Dedifferentiated amniotic fluid mesenchymal stem cell (primary cell): ENCODE results near the gene ZNF888.
"Not testable (repeated sequence)": the region's sequence is repeated elsewhere in the genome, so short reads cannot be mapped to it uniquely, and the experiment has no call there.

ENCODE experiments used
- DNase-seq: peaks from one replicate; pipeline ENCODE4 v3.0.0-alpha.2; 2016; ENCODE audit errors: extremely low spot score

The ZNF888 gene

GRCh38 chr19:52872996-52873395, 50.2 kb downstream of the ZNF888 start:
- DNase-seq, result not testable (repeated sequence)

DNA sequence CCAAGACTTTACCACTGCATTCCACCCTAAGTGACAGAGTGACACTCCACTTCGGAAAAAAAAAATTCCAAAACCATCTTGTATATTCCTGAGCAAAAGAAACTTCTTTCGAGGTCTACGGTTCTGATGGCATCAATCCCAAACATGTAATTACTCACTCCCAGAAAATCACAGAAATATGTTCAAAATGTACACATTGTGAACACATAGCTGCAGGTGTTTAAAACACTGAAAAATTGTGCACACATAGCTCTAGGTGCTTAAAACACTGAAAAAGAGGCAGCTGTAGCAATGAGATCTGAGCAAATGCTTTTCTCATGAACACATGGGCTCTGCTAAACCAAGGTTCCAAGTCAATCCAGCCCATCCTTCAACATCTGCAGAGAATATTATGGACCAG, 51.8 kb downstream of the ZNF888 start:
- DNase-seq, result no peak

GRCh38 chr19:52868031-52868430, 55.2 kb downstream of the ZNF888 start:
- not testable (repeated sequence) for DNase-seq

DNA sequence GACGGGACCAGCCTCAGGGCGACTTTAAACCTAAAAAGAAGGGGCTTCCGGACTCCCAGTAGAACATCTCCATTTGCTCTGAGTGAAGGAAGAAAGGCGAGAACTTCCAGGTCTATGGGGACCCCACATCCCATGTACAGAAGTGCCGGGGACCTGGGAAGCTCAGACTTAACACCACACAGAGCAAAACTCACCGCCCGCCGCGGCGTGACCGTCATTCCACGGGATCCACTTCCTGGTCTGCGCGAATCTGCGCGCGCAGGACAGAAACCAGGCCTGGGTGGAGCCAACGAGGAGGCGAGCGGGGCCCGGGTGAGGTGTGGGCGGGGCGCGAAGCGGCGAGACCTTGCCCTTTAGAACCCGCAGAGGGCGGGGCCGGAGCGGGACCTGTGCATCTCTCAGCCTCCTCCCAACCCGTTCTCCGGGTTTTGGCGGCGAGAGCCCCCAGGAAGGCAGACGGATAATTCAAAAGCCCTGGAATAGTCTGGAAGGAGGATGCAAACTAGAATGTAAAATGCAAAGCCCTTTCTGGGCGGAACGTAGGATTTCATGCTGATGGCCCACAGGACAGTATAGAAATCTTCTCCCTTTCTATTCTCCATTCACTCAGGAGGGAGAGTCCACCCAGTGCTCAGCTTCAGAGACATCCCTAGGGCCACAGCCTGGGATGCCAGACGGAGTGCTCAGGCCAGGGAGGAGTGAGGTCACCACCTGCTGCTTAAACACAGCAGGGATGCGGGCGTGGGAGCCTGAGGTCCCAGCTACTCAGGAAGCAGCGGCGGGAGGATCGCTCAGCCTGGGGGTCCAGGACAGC, 65.6 kb downstream of the ZNF888 start, which contains the start of gene ZNF468:
TSS of gene ZNF468 (minus strand) at position 242 of the 814 bp plus-strand sequence. CDS start 3,347 bp downstream, outside the sequence.
- peak; percentile 42 for DNase-seq

GRCh38 chr19:52856540-52857377, 66.5 kb downstream of the ZNF888 start:
- DNase-seq, result not testable (repeated sequence)
